Muscle of arm (tissue), 12 donors: ENCODE results near the gene INO80D. TPM values are rescaled to one million over a fixed set of nuclear protein-coding genes. Genes with fewer than 3 reads are reported as not detected.
"Not testable (repeated sequence)": the region's sequence is repeated elsewhere in the genome, so short reads cannot be mapped to it uniquely, and the experiment has no call there.

ENCODE experiments used
- DNase-seq: peaks from one replicate; pipeline ENCODE4 v3.0.0-alpha.2; 2013
- polyA plus RNA-seq, 12 donors: library from polyadenylated mRNA; unstranded; fragments of 120-200 nt; gene quantifications; one replicate each; pipeline ENCODE4 v1.2.1, GENCODE V29; 2013; ENCODE audit not compliant: insufficient read length in 12 of 12

INO80D gene
- polyA plus RNA-seq, 12 donors, result 6.6 to 38.6 (median 8.2) TPM

- DNase-seq, result no peak
Observed at GRCh38 chr2:206028101-206028500, 57.9 kb downstream of the INO80D start.

GRCh38 chr2:206023183-206023582, 62.8 kb downstream of the INO80D start:
- DNase-seq, result peak; percentile 5

- DNase-seq, result no peak
Observed at GRCh38 chr2:206020171-206020570, 65.8 kb downstream of the INO80D start.

GRCh38 chr2:206015746-206016145, 70.2 kb downstream of the INO80D start:
- DNase-seq, result not testable (repeated sequence)

GRCh38 chr2:206011795-206012194, 74.2 kb downstream of the INO80D start:
- no peak for DNase-seq

GRCh38 chr2:206011018-206011614, 74.9 kb downstream of the INO80D start:
- DNase-seq, result no peak

GRCh38 chr2:206004004-206004693, 81.8 kb downstream of the INO80D start:
- DNase-seq, result no peak

- no peak for DNase-seq
Observed at GRCh38 chr2:206002440-206002839, 83.5 kb downstream of the INO80D start.

GRCh38 chr2:206001912-206002311, 84.1 kb downstream of the INO80D start:
- DNase-seq, result no peak

- DNase-seq, result no peak
Observed at GRCh38 chr2:206000776-206001175, 85.2 kb downstream of the INO80D start.

GRCh38 chr2:205998583-205998982, 87.4 kb downstream of the INO80D start:
- DNase-seq, result no peak

- DNase-seq, result no peak
Observed at GRCh38 chr2:205996161-205996560, 89.8 kb downstream of the INO80D start.

GRCh38 chr2:205995260-205995659, 90.7 kb downstream of the INO80D start:
- DNase-seq, result no peak

GRCh38 chr2:205994344-205994743, 91.6 kb downstream of the INO80D start:
- DNase-seq, result no peak

GRCh38 chr2:205990104-205990503, 95.9 kb downstream of the INO80D start:
- no peak for DNase-seq

GRCh38 chr2:205989271-205990071, 96.5 kb downstream of the INO80D start:
- DNase-seq, result no peak

GRCh38 chr2:205988681-205989080, 97.3 kb downstream of the INO80D start:
- DNase-seq, result not testable (repeated sequence)

- DNase-seq, result no peak
Observed at GRCh38 chr2:205988274-205988673, 97.7 kb downstream of the INO80D start.

- not testable (repeated sequence) for DNase-seq
Observed at GRCh38 chr2:205986334-205986733, 99.6 kb downstream of the INO80D start.

- DNase-seq, result no peak
Observed at GRCh38 chr2:205984381-205984780, 101.6 kb downstream of the INO80D start.

GRCh38 chr2:205982776-205983327, 103.1 kb downstream of the INO80D start:
- DNase-seq, result no peak

GRCh38 chr2:205978728-205979127, 107.2 kb downstream of the INO80D start:
- not testable (repeated sequence) for DNase-seq
